Hepatocyte (in vitro differentiated cells): ENCODE data around the gene UBALD2. TPM values are rescaled to one million over a fixed set of nuclear protein-coding genes. Genes with fewer than 3 reads are reported as not detected.

Experiments used
- DNase-seq: peaks from one replicate; pipeline ENCODE4 v3.0.0-alpha.2; 2016; ENCODE audit warnings: low spot score
- H2AFZ ChIP-seq: fragments of 200-600 bp; sonication (generic); 2 replicates; pipeline ENCODE4 v1.6.0; 2016; ENCODE audit warnings: antibody characterized with exemption, mild to moderate bottlenecking
- H3K27ac ChIP-seq: fragments of 200-600 bp; sonication (generic); 2 replicates; pipeline ENCODE4 v1.5.1; 2016; ENCODE audit warnings: mild to moderate bottlenecking
- H3K27me3 ChIP-seq: fragments of 200-600 bp; sonication (generic); 2 replicates; pipeline ENCODE4 v1.6.1; 2016
- H3K36me3 ChIP-seq: fragments of 200-600 bp; sonication (generic); replicated peaks from 2 replicates; pipeline ENCODE4 v1.5.1; 2016; ENCODE audit warnings: low read depth; ENCODE audit not compliant: insufficient read depth
- H3K4me1 ChIP-seq: fragments of 200-600 bp; sonication (generic); 2 replicates; pipeline ENCODE4 v1.5.1; 2016; ENCODE audit warnings: mild to moderate bottlenecking, moderate library complexity; ENCODE audit not compliant: insufficient read depth
- H3K4me2 ChIP-seq: fragments of 200-600 bp; sonication (generic); 2 replicates; pipeline ENCODE4 v1.6.0; 2016
- H3K4me3 ChIP-seq: fragments of 200-600 bp; sonication (generic); 2 replicates; pipeline ENCODE4 v1.5.1; 2016; ENCODE audit warnings: mild to moderate bottlenecking
- H3K79me2 ChIP-seq: fragments of 200-600 bp; sonication (generic); 2 replicates; pipeline ENCODE4 v1.6.0; 2017; ENCODE audit warnings: mild to moderate bottlenecking
- H3K9me2 ChIP-seq: fragments of 200-600 bp; sonication (generic); replicated peaks from 2 replicates; pipeline ENCODE4 v1.6.0; 2017; ENCODE audit warnings: mild to moderate bottlenecking; ENCODE audit not compliant: insufficient read depth
- H3K9me3 ChIP-seq: fragments of 200-600 bp; sonication (generic); 2 replicates; pipeline ENCODE4 v1.5.1; 2016; ENCODE audit warnings: low read depth, mild to moderate bottlenecking
- H4K20me1 ChIP-seq: fragments of 200-600 bp; sonication (generic); 2 replicates; pipeline ENCODE4 v1.6.0; 2016; ENCODE audit warnings: mild to moderate bottlenecking; ENCODE audit not compliant: insufficient read depth, poor library complexity, severe bottlenecking
- EZH2 ChIP-seq: fragments of 200-600 bp; sonication (generic); IDR thresholded peaks from 2 replicates; pipeline ENCODE4 v1.6.1; 2016; ENCODE audit warnings: antibody characterized with exemption, mild to moderate bottlenecking, borderline replicate concordance
- EZH2phosphoT487 ChIP-seq: fragments of 200-600 bp; sonication (generic); IDR thresholded peaks from one replicate; pipeline ENCODE4 v1.6.1; 2018; ENCODE audit warnings: antibody characterized with exemption, mild to moderate bottlenecking, low read depth, moderate library complexity; ENCODE audit not compliant: unreplicated experiment, severe bottlenecking
- WGBS: methylation state at CpG from one replicate; pipeline ENCODE4 v1.1.6; 2016; ENCODE audit warnings: low lambda C conversion rate; ENCODE audit errors: missing lambda C conversion rate; 5-methylcytosine and 5-hydroxymethylcytosine counted together
- polyA plus RNA-seq: library from polyadenylated mRNA; unstranded; fragments of >200 nt; fragmentation: Nextera tagmentation; extraction: Ambion mirVana; gene quantifications from 2 replicates; pipeline ENCODE4 v1.2.1, GENCODE V29; 2016
- total RNA-seq: library from RNA; depleted of rRNA; stranded (reverse); fragments of >200 nt; gene quantifications from 2 replicates; pipeline ENCODE4 v1.2.3, GENCODE V29; 2014
- TF ChIP-seq, protein P1 (sequence below): fragments of 200-600 bp; sonication (generic); IDR thresholded peaks from 2 replicates; pipeline ENCODE4 v1.5.1; 2016; ENCODE audit warnings: antibody characterized with exemption, mild to moderate bottlenecking; ENCODE audit not compliant: poor library complexity

UBALD2 gene
- total RNA-seq (10.2 and 10.8 TPM in 2 replicates), polyA plus RNA-seq (13.1 and 16.4 TPM in 2 replicates)

DNA sequence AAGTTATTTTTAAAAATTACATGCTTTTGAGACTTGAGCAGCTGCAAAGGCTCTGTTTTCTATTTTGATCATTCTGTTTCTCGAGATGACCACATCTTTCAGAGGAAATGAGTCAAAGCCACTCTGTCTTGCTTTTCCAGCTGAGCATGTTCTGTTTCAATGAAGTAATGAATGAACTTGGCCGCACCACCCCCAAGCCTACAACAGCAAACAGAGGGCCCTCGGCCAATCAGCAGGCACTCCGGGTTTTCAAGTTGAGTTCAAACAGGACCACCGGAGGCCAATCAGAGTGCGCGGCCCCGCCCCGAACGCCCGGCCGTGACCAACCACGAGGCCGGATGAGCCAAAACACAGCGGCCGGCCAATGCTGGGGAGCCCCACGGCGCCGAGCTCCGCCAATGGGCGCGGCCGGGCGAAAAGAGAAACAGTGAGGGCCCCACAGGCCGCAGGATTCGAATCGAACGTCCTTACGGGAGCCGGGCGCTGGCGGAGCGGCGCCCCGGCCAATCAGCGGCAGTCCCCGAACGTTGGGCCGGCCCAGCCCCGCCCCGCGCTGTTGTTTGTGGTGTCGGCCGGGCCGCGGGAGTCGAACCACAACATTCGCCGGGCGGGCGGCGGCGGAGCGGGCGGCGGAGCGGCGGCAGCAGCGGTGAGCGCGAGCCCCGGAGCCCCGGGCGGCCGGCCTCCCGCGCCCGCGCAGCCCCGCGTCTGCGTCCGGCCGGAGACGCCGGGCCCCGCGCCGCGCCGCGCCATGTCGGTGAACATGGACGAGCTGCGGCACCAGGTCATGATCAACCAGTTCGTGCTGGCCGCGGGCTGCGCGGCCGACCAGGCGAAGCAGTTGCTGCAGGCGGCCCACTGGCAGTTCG lies at the start of gene UBALD2:
UBALD2 (plus strand) TSS at position 594 of the 869 bp plus-strand sequence; CDS start at position 752, 158 bp downstream.
- peaks cover 29% of the 10 kb centered on the region for H3K4me1 ChIP-seq
- H3K4me3 ChIP-seq = peak within 1 kb of the TSS; percentile 82
- H3K9me3 ChIP-seq = no peaks in the 10 kb centered on the region
- H3K9me2 ChIP-seq = no peaks in the 10 kb centered on the region
- TF ChIP-seq, protein P1, sequence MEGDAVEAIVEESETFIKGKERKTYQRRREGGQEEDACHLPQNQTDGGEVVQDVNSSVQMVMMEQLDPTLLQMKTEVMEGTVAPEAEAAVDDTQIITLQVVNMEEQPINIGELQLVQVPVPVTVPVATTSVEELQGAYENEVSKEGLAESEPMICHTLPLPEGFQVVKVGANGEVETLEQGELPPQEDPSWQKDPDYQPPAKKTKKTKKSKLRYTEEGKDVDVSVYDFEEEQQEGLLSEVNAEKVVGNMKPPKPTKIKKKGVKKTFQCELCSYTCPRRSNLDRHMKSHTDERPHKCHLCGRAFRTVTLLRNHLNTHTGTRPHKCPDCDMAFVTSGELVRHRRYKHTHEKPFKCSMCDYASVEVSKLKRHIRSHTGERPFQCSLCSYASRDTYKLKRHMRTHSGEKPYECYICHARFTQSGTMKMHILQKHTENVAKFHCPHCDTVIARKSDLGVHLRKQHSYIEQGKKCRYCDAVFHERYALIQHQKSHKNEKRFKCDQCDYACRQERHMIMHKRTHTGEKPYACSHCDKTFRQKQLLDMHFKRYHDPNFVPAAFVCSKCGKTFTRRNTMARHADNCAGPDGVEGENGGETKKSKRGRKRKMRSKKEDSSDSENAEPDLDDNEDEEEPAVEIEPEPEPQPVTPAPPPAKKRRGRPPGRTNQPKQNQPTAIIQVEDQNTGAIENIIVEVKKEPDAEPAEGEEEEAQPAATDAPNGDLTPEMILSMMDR = no peak
- TF ChIP-seq EZH2 (no peak), EZH2phosphoT487 (no peak)
- peak within 1 kb of the TSS; percentile 93 for H3K27ac ChIP-seq
- H2AFZ ChIP-seq = peak within 1 kb of the TSS; percentile 55
- peak within 1 kb of the TSS; percentile 84 for H3K4me2 ChIP-seq
- peak; percentile 99 for DNase-seq
- no peaks in the 10 kb centered on the region for H3K27me3 ChIP-seq
- under 1% methylated on average over 70 of the region's 94 CpGs for WGBS
- H4K20me1 ChIP-seq = no peaks in the 10 kb centered on the region
- H3K79me2 ChIP-seq = peaks cover 39% of the 10 kb centered on the region
- H3K36me3 ChIP-seq = no peaks in the 10 kb centered on the region

DNA sequence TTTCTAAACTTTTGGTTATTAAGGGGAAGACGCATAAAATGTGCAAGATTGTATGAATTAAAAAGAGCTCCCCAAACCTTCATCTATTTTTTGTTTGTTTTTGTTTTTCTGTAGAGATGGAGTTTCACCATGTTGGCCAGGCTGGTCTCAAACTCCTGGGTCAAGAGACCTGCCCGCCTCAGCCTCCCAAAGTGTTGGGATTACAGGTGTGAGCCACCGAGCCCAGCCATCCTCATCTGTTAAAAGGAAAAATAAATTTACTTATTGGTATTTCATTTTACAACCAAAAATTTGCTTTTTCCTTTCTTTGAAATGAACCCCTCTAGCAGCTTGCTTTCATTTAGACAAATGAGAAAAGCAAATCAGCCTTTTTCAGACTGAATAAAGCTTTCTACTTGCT lies 48.1 kb upstream of the UBALD2 start:
- TF ChIP-seq EZH2phosphoT487 = no peak
- no peak for TF ChIP-seq EZH2
- TF ChIP-seq, protein P1 = no peak
- DNase-seq = no peak
- no peaks in the 10 kb centered on the region for H4K20me1 ChIP-seq
- H2AFZ ChIP-seq = no peak overlapping the region
- 96% methylated on average over 3 of the region's 3 CpGs for WGBS
- no peaks in the 10 kb centered on the region for H3K9me2 ChIP-seq
- no peaks in the 10 kb centered on the region for H3K27me3 ChIP-seq
- H3K9me3 ChIP-seq = no peaks in the 10 kb centered on the region
- no peaks in the 10 kb centered on the region for H3K36me3 ChIP-seq
- H3K4me3 ChIP-seq = no peak overlapping the region
- no peaks in the 10 kb centered on the region for H3K4me1 ChIP-seq
- no peaks in the 10 kb centered on the region for H3K79me2 ChIP-seq
- H3K27ac ChIP-seq = no peak overlapping the region
- no peak overlapping the region for H3K4me2 ChIP-seq

DNA sequence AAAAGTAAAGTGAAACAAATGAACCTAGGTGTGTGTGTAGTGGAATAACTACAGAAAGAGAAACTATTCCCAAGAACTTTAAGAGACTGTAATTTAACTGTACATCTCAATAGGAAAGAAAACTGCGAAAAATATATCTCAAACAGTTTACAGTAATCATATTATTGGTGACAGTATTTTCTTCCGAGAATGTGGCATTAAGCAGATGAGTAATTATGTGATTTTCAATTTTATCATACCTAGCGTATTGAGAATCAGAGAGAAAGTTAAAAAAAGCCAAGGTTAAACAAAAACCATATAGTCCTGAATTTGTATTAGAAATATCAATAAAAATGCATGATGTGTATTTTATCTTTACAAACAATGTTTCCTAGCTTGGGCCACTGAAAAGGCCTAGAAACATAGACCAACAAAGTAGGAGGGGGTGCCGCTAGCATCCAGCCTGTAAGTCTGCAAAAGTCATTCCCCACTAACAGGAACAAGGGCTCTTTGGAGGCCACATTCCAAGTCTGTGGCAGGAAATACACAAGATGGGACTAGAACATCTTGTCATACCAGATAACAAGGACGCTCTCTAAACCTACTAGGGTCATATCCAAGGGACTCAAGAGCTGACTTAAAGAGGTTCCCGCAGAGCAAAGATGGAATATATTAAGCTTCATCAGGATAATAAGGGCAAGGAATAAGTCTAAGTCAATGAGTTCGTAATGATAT lies 45.3 kb upstream of the UBALD2 start:
- Histone ChIP-seq H2AFZ (no peak overlapping the region), H3K36me3 (no peaks in the 10 kb centered on the region), H3K27me3 (no peaks in the 10 kb centered on the region), H3K27ac (no peak overlapping the region), H3K79me2 (no peaks in the 10 kb centered on the region), H3K4me1 (no peaks in the 10 kb centered on the region), H4K20me1 (no peaks in the 10 kb centered on the region), H3K4me2 (no peak overlapping the region), H3K9me2 (no peaks in the 10 kb centered on the region), H3K9me3 (no peaks in the 10 kb centered on the region), H3K4me3 (no peak overlapping the region)
- 95% methylated on average over 7 of the region's 7 CpGs for WGBS
- DNase-seq = no peak
- TF ChIP-seq EZH2phosphoT487 = no peak
- TF ChIP-seq, protein P1 = no peak
- TF ChIP-seq EZH2 = no peak
